Small intestine (tissue), 7 donors: ENCODE data around the gene ARHGAP22. TPM values are rescaled to one million over a fixed set of nuclear protein-coding genes. Genes with fewer than 3 reads are reported as not detected.
A peak's percentile ranks its signal among the peaks of the same experiment; 100 is the strongest.

ENCODE experiments used
- DNase-seq, 2 donors: peaks; one replicate each; pipeline versions ENCODE4 v3.0.0 to v3.0.0-alpha.2; 2013
- FAIRE-seq: peaks from 2 replicates; lab custom pipeline; 2012; peaks lifted over from hg19 to GRCh38; lab: Jason Lieb, UNC
- H3K27ac ChIP-seq, 3 donors: one replicate each; pipeline ENCODE4 v1.5.1; 2013; ENCODE audit warnings: low read length in 2 of 3, mild to moderate bottlenecking in 2 of 3, control low read depth in 1 of 3, inconsistent platforms in 1 of 3, low read depth in 1 of 3, moderate library complexity in 1 of 3
- H3K27me3 ChIP-seq, 3 donors: one replicate each; pipeline ENCODE4 v1.6.1; 2013; ENCODE audit warnings: low read length in 3 of 3, inconsistent platforms in 1 of 3; ENCODE audit not compliant: control insufficient read depth in 3 of 3, insufficient read depth in 3 of 3
- H3K36me3 ChIP-seq, 3 donors: one replicate each; pipeline ENCODE4 v1.6.1; 2013; ENCODE audit warnings: low read length in 3 of 3, inconsistent platforms in 1 of 3, low read depth in 1 of 3, mild to moderate bottlenecking in 1 of 3, moderate library complexity in 1 of 3; ENCODE audit not compliant: control insufficient read depth in 3 of 3, insufficient read depth in 2 of 3
- H3K4me1 ChIP-seq, 3 donors: one replicate each; pipeline ENCODE4 v1.6.1; 2013; ENCODE audit warnings: low read length in 2 of 3, inconsistent platforms in 1 of 3, low read depth in 1 of 3, mild to moderate bottlenecking in 1 of 3, moderate library complexity in 1 of 3; ENCODE audit not compliant: control insufficient read depth in 3 of 3, insufficient read depth in 2 of 3
- H3K4me3 ChIP-seq, 3 donors: one replicate each; pipeline ENCODE4 v1.5.1; 2013; ENCODE audit warnings: low read length in 3 of 3, control low read depth in 1 of 3, inconsistent platforms in 1 of 3, low read depth in 1 of 3, mild to moderate bottlenecking in 1 of 3, moderate library complexity in 1 of 3
- H3K9me3 ChIP-seq, 2 donors: one replicate each; pipeline ENCODE4 v1.6.1; 2013; ENCODE audit warnings: low read depth in 1 of 2, low read length in 1 of 2; ENCODE audit not compliant: control insufficient read depth in 2 of 2, insufficient read depth in 1 of 2
- WGBS, 3 donors: extraction: QIAGEN DNeasy Blood & Tissue Kit; methylation state at CpG; one replicate each; pipeline ENCODE4 v1.1.7; 2013; 5-methylcytosine and 5-hydroxymethylcytosine counted together
- polyA plus RNA-seq, 4 donors: library from polyadenylated mRNA; stranded (reverse) in 3 of 4; unstranded in 1 of 4; fragments of 200-250 nt in 3 of 4; fragments of 120-200 nt in 1 of 4; gene quantifications; one replicate each; pipeline versions ENCODE4 v1.2.1 to v1.2.3, GENCODE V29; 2013
- donor health status: healthy with polysubstance abuse.
- donor health status: control.
- donor health status: control.
- donor health status: Bipolar disorder and iron deficiency.
- donor health status: healthy.

The ARHGAP22 gene
- polyA plus RNA-seq, 4 donors = 0.54 to 1.4 (median 1.3) TPM; not detected in 1

GRCh38 chr10:48476279-48476982 is 128.4 kb downstream of the ARHGAP22 start:
- no peaks in the 10 kb centered on the region for H3K36me3 ChIP-seq
- no peaks in the 10 kb centered on the region for H3K9me3 ChIP-seq
- 65 to 66% (median 66%) methylated on average over 9 of the region's 9 CpGs for WGBS, 3 donors
- no peak overlapping the region for H3K27ac ChIP-seq
- peaks cover 0 to 7% (median 0%) of the 10 kb centered on the region in 3 donors for H3K4me1 ChIP-seq
- DNase-seq (no peak), FAIRE-seq (no peak)
- H3K27me3 ChIP-seq = no peaks in the 10 kb centered on the region
- no peak overlapping the region for H3K4me3 ChIP-seq

GRCh38 chr10:48475943-48476278 is 129.0 kb downstream of the ARHGAP22 start:
- no peak overlapping the region for H3K27ac ChIP-seq
- H3K9me3 ChIP-seq = no peaks in the 10 kb centered on the region
- DNase-seq = no peak
- H3K27me3 ChIP-seq = no peaks in the 10 kb centered on the region
- H3K4me3 ChIP-seq = no peak overlapping the region
- H3K36me3 ChIP-seq = no peaks in the 10 kb centered on the region
- peaks cover 0 to 6% (median 0%) of the 10 kb centered on the region in 3 donors for H3K4me1 ChIP-seq
- FAIRE-seq = no peak
- WGBS, 3 donors = 83 to 84% (median 83%) methylated on average over 4 of the region's 4 CpGs

GRCh38 chr10:48474765-48475365 is 130.0 kb downstream of the ARHGAP22 start:
- Histone ChIP-seq H3K4me1 (peaks cover 0 to 10% (median 0%) of the 10 kb centered on the region in 3 donors), H3K36me3 (no peaks in the 10 kb centered on the region), H3K4me3 (no peak overlapping the region), H3K27ac (no peak overlapping the region), H3K9me3 (no peaks in the 10 kb centered on the region), H3K27me3 (no peaks in the 10 kb centered on the region)
- FAIRE-seq = no peak
- WGBS, 3 donors = 86 to 89% (median 89%) methylated on average over 3 of the region's 3 CpGs
- no peak for DNase-seq

GRCh38 chr10:48473704-48474103 is 131.2 kb downstream of the ARHGAP22 start:
- 51 to 75% (median 55%) methylated on average over 5 of the region's 5 CpGs for WGBS, 3 donors
- DNase-seq = no peak

GRCh38 chr10:48472501-48473069 is 132.3 kb downstream of the ARHGAP22 start:
- H3K9me3 ChIP-seq = no peaks in the 10 kb centered on the region
- no peaks in the 10 kb centered on the region for H3K27me3 ChIP-seq
- 44 to 57% (median 57%) methylated on average over 3 of the region's 3 CpGs for WGBS, 3 donors
- DNase-seq = no peak
- FAIRE-seq = no peak
- H3K36me3 ChIP-seq = no peaks in the 10 kb centered on the region
- no peak overlapping the region for H3K4me3 ChIP-seq
- no peak overlapping the region for H3K27ac ChIP-seq
- peaks cover 0 to 28% (median 0%) of the 10 kb centered on the region in 3 donors for H3K4me1 ChIP-seq

More at GRCh38 chr10:48473704-48474103, 131.2 kb downstream of the ARHGAP22 start:
- Histone ChIP-seq H3K36me3 (no peaks in the 10 kb centered on the region), H3K4me1 (peaks cover 0 to 21% (median 0%) of the 10 kb centered on the region in 3 donors), H3K9me3 (no peaks in the 10 kb centered on the region), H3K27ac (no peak overlapping the region), H3K27me3 (no peaks in the 10 kb centered on the region), H3K4me3 (no peak overlapping the region)
- FAIRE-seq = no peak

- H3K4me1 ChIP-seq = peaks cover 0 to 34% (median 0%) of the 10 kb centered on the region in 3 donors
- DNase-seq (no peak), FAIRE-seq (no peak)
- 72 to 87% (median 78%) methylated on average over 8 of the region's 8 CpGs for whole genome bisulfite sequencing, 3 donors
- H3K27me3 ChIP-seq = peaks cover 0 to 5% (median 0%) of the 10 kb centered on the region in 3 donors
- H3K27ac ChIP-seq = no peak overlapping the region
- H3K4me3 ChIP-seq = no peak overlapping the region
- no peaks in the 10 kb centered on the region for H3K9me3 ChIP-seq
- H3K36me3 ChIP-seq = no peaks in the 10 kb centered on the region
Measured at GRCh38 chr10:48470893-48471805, 133.7 kb downstream of the ARHGAP22 start.

- Histone ChIP-seq H3K36me3 (no peaks in the 10 kb centered on the region), H3K27me3 (peaks cover 0 to 13% (median 0%) of the 10 kb centered on the region in 3 donors), H3K27ac (no peak overlapping the region), H3K4me3 (no peak overlapping the region), H3K4me1 (peaks cover 0 to 34% (median 0%) of the 10 kb centered on the region in 3 donors), H3K9me3 (no peaks in the 10 kb centered on the region)
- peak in 1 of 2 donors; percentile 55 for DNase-seq
- WGBS, 3 donors = 35 to 48% (median 36%) methylated on average over 5 of the region's 5 CpGs
- FAIRE-seq = no peak
Measured at GRCh38 chr10:48470115-48470892, 134.6 kb downstream of the ARHGAP22 start.
